Endothelial cell of umbilical vein (primary cell): ENCODE measurements around the gene SLC25A41. TPM values are rescaled to one million over a fixed set of nuclear protein-coding genes. Genes with fewer than 3 reads are reported as not detected.

Source experiments
- BruUV-seq: library from RNA; stranded (reverse); fragments of 400-500 nt; replicated peaks from 2 replicates; lab custom pipeline; 2021; lab: Mats Ljungman, UMichigan
- CTCF ChIA-PET: fragments of 300-600, 350-600 bp; sonication (Branson Sonifier 250); formaldehyde crosslinking; loops from one replicate; lab custom pipeline; 2021; ENCODE audit warnings: antibody characterized with exemption, inconsistent platforms; lab: Charles Lee
- POLR2A ChIA-PET: fragments of 300-600, 350-600 bp; sonication (Branson Sonifier 250); formaldehyde crosslinking; loops from one replicate; lab custom pipeline; 2021; ENCODE audit warnings: antibody characterized with exemption, inconsistent platforms; lab: Charles Lee
- DNase-seq: peaks from one replicate; pipeline ENCODE4 v3.0.0-alpha.2; 2011; ENCODE audit warnings: low read depth, low spot score
- FAIRE-seq: peaks from 2 replicates; lab custom pipeline; 2011; peaks lifted over from hg19 to GRCh38; lab: Jason Lieb, UNC
- H2AFZ ChIP-seq: 2 replicates; pipeline ENCODE4 v1.6.0; 2012; ENCODE audit warnings: low read depth, low read length, control low read depth, inconsistent platforms
- H3K27ac ChIP-seq: 2 replicates; pipeline ENCODE4 v1.5.1; 2011; ENCODE audit warnings: low read depth, mild to moderate bottlenecking, control low read depth, low read length, moderate library complexity; ENCODE audit not compliant: insufficient read depth
- H3K27me3 ChIP-seq, 2 experiments: 2 replicates each; pipeline versions ENCODE4 v1.6.0 to v1.6.1; 2011; ENCODE audit warnings: low read length in 2 of 2, mixed read lengths in 1 of 2; ENCODE audit not compliant: control insufficient read depth in 2 of 2, insufficient read depth in 2 of 2
- H3K36me3 ChIP-seq, 2 experiments: 2 replicates in 1 of 2; 3 replicates in 1 of 2; pipeline ENCODE4 v1.5.1; 2011; ENCODE audit warnings: low read length in 2 of 2, mild to moderate bottlenecking in 1 of 2, moderate library complexity in 1 of 2; ENCODE audit not compliant: control insufficient read depth in 2 of 2, insufficient read depth in 2 of 2; ENCODE audit errors: extremely low read depth in 1 of 2
- H3K4me1 ChIP-seq: 3 replicates; pipeline ENCODE4 v1.5.1; 2011; ENCODE audit warnings: mild to moderate bottlenecking, low read length; ENCODE audit not compliant: control insufficient read depth, insufficient read depth; ENCODE audit errors: extremely low read depth
- H3K4me2 ChIP-seq: 2 replicates; pipeline ENCODE4 v1.6.1; 2011; ENCODE audit warnings: low read length, control low read depth, mixed read lengths; ENCODE audit not compliant: insufficient read depth
- H3K4me3 ChIP-seq, 3 experiments: fragments of 200-600 bp in 1 of 3; sonication (generic), shearing (Covaris generic) in 1 of 3; replicated peaks in 1 of 3; 2 replicates each; pipeline ENCODE4 v1.5.1; 2011 to 2016; ENCODE audit warnings: control low read depth in 3 of 3, low read length in 3 of 3, mild to moderate bottlenecking in 2 of 3, inconsistent platforms in 1 of 3, low read depth in 1 of 3, moderate library complexity in 1 of 3; ENCODE audit not compliant: insufficient read depth in 1 of 3
- H3K79me2 ChIP-seq: 2 replicates; pipeline ENCODE4 v1.6.0; 2012; ENCODE audit warnings: low read length, inconsistent platforms; ENCODE audit not compliant: control insufficient read depth, insufficient read depth
- H3K9ac ChIP-seq: replicated peaks from 2 replicates; pipeline ENCODE3; 2011; ENCODE audit warnings: low read length, control low read depth; ENCODE audit not compliant: insufficient read depth; ENCODE audit errors: extremely low read depth
- H3K9me1 ChIP-seq: replicated peaks from 3 replicates; pipeline ENCODE4 v1.6.0; 2011; ENCODE audit warnings: mild to moderate bottlenecking, low read length; ENCODE audit not compliant: control insufficient read depth, insufficient read depth; ENCODE audit errors: extremely low read depth
- H3K9me3 ChIP-seq: replicated peaks from 2 replicates; pipeline ENCODE4 v1.5.1; 2012; ENCODE audit warnings: low read length, inconsistent platforms; ENCODE audit not compliant: control insufficient read depth, insufficient read depth
- H4K20me1 ChIP-seq: replicated peaks from 2 replicates; pipeline ENCODE3; 2011; ENCODE audit warnings: mild to moderate bottlenecking, low read length; ENCODE audit not compliant: control insufficient read depth, insufficient read depth; ENCODE audit errors: extremely low read depth
- EZH2 ChIP-seq: IDR thresholded peaks from 2 replicates; pipeline ENCODE4 v1.6.1; 2012; ENCODE audit warnings: borderline replicate concordance, low read depth, mild to moderate bottlenecking, moderate library complexity, low read length, inconsistent platforms; ENCODE audit not compliant: severe bottlenecking
- FOS ChIP-seq: IDR thresholded peaks from 2 replicates; pipeline ENCODE4 v1.6.1; 2011; ENCODE audit warnings: mild to moderate bottlenecking, low read length, moderate library complexity, borderline replicate concordance; ENCODE audit not compliant: insufficient read depth
- GATA2 ChIP-seq: IDR thresholded peaks from 2 replicates; pipeline ENCODE4 v1.7.0; 2011; ENCODE audit warnings: low read depth, mild to moderate bottlenecking, moderate library complexity, mixed read lengths, low read length; ENCODE audit not compliant: insufficient read length, insufficient read depth
- JUN ChIP-seq: IDR thresholded peaks from 2 replicates; pipeline ENCODE4 v1.6.1; 2011; ENCODE audit warnings: borderline replicate concordance, low read depth; ENCODE audit not compliant: insufficient read length, insufficient read depth
- MYC ChIP-seq: IDR thresholded peaks from one replicate; pipeline ENCODE4 v1.6.1; 2011; ENCODE audit warnings: mild to moderate bottlenecking, low read depth, low read length
- POLR2A ChIP-seq: IDR thresholded peaks from 2 replicates; pipeline ENCODE4 v1.6.1; 2012; ENCODE audit warnings: low read depth, mild to moderate bottlenecking, control low read depth, low read length
- POLR2AphosphoS5 ChIP-seq: IDR thresholded peaks from 2 replicates; pipeline ENCODE4 v1.6.1; 2012; ENCODE audit warnings: low read depth, mild to moderate bottlenecking, control low read depth, low read length, moderate library complexity; ENCODE audit not compliant: insufficient read depth
- dilution Hi-C: fragments of 300-500 bp; cut with MboI; formaldehyde crosslinking; loops from one replicate; pipeline ENCODE4 v1.15.0; 2019; ENCODE audit warnings: low sequenced_read_pairs; ENCODE audit not compliant: extremely low pct_ligation_motif_present
- intact Hi-C: fragments of 100-400 bp; cut with micrococcal nuclease; formaldehyde crosslinking; loops from one replicate; pipeline ENCODE4 v1.10.0; 2022
- polyA plus RNA-seq, 4 experiments: library from polyadenylated mRNA; depleted of rRNA in 3 of 4; stranded (reverse) in 3 of 4; unstranded in 1 of 4; fragments of >200 nt; gene quantifications; 2 replicates each; pipeline versions ENCODE4 v1.2.1 to v1.2.3, GENCODE V29; 2011 to 2012; ENCODE audit warnings: missing spikeins in 1 of 4
- total RNA-seq: library from RNA; stranded (reverse); gene quantifications from 2 replicates; pipeline ENCODE4 v1.2.3, GENCODE V29; 2021
- TF ChIP-seq, protein P1 (sequence below): IDR thresholded peaks from 2 replicates; pipeline ENCODE4 v1.6.1; 2011; ENCODE audit not compliant: insufficient read depth, insufficient read length
- TF ChIP-seq, protein P2 (sequence below), 2 donors: IDR thresholded peaks; 1 replicate in 1 of 2; 2 replicates in 1 of 2; pipeline ENCODE4 v1.5.1; 2011; ENCODE audit warnings: low read length in 2 of 2, mild to moderate bottlenecking in 2 of 2, moderate library complexity in 2 of 2, control low read depth in 1 of 2, inconsistent platforms in 1 of 2, low read depth in 1 of 2; ENCODE audit not compliant: insufficient read depth in 1 of 2; ENCODE audit errors: extremely low read depth in 1 of 2

The SLC25A41 gene
- total and polyA plus RNA-seq, 2 donors (not counting 3 experiments of a cell fraction or from before 2014, with no cell fraction given), result 0.21 TPM; not detected in 1

GRCh38 chr19:6383188-6383587, 50.4 kb downstream of the SLC25A41 start:
- Histone ChIP-seq H3K9ac (no peak overlapping the region), H3K4me3 (no peak overlapping the region), H3K9me1 (no peaks in the 10 kb centered on the region), H3K36me3 (peaks cover 15 to 56% of the 10 kb centered on the region in 2 experiments), H3K4me1 (no peaks in the 10 kb centered on the region), H3K27ac (no peak overlapping the region), H3K79me2 (no peaks in the 10 kb centered on the region), H4K20me1 (no peaks in the 10 kb centered on the region), H3K9me3 (no peaks in the 10 kb centered on the region), H2AFZ (no peak overlapping the region), H3K4me2 (no peak overlapping the region), H3K27me3 (no peaks in the 10 kb centered on the region)
- dilution Hi-C loops, result no loop called here
- FAIRE-seq (no peak), DNase-seq (no peak)
- ChIA-PET POLR2A (interaction anchor here (0.6 kb wide), 1 partner anchor 1236 kb away, joined by 5 read pairs; no protein-coding TSS in a partner anchor), CTCF (no interaction called here)
- intact Hi-C loops, result no loop called here
- TF ChIP-seq, protein P1, sequence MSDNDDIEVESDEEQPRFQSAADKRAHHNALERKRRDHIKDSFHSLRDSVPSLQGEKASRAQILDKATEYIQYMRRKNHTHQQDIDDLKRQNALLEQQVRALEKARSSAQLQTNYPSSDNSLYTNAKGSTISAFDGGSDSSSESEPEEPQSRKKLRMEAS, result no peak
- TF ChIP-seq JUN (no peak), GATA2 (no peak), MYC (no peak), POLR2AphosphoS5 (no peak), POLR2A (no peak), EZH2 (no peak), FOS (no peak)
- TF ChIP-seq, protein P2, sequence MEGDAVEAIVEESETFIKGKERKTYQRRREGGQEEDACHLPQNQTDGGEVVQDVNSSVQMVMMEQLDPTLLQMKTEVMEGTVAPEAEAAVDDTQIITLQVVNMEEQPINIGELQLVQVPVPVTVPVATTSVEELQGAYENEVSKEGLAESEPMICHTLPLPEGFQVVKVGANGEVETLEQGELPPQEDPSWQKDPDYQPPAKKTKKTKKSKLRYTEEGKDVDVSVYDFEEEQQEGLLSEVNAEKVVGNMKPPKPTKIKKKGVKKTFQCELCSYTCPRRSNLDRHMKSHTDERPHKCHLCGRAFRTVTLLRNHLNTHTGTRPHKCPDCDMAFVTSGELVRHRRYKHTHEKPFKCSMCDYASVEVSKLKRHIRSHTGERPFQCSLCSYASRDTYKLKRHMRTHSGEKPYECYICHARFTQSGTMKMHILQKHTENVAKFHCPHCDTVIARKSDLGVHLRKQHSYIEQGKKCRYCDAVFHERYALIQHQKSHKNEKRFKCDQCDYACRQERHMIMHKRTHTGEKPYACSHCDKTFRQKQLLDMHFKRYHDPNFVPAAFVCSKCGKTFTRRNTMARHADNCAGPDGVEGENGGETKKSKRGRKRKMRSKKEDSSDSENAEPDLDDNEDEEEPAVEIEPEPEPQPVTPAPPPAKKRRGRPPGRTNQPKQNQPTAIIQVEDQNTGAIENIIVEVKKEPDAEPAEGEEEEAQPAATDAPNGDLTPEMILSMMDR (IDR thresholded peaks at IDR 0.05; ENCODE audit: extremely low read depth in 1 of 2, insufficient read depth in 1 of 2, low read depth in 1 of 2, low read length in 2 of 2), result no peak
- no TSS peak for BruUV-seq
